Stimulated activated CD4-positive, alpha-beta T cell treated with anti-CD3 and anti-CD28 coated beads, Interleukin-12 subunit alpha, Interleukin-12 subunit beta, amount 100 ng/mL, for 48 hours (primary cell): ENCODE data around the gene TMEM203.
"Not testable (repeated sequence)": the region's sequence is repeated elsewhere in the genome, so short reads cannot be mapped to it uniquely, and the experiment has no call there.

ENCODE experiments used
- DNase-seq, 3 donors: peaks; one replicate each; pipeline ENCODE4 v3.0.0-alpha.2; 2020; ENCODE audit warnings: low read depth in 2 of 3, low spot score in 1 of 3

The TMEM203 gene

DNA sequence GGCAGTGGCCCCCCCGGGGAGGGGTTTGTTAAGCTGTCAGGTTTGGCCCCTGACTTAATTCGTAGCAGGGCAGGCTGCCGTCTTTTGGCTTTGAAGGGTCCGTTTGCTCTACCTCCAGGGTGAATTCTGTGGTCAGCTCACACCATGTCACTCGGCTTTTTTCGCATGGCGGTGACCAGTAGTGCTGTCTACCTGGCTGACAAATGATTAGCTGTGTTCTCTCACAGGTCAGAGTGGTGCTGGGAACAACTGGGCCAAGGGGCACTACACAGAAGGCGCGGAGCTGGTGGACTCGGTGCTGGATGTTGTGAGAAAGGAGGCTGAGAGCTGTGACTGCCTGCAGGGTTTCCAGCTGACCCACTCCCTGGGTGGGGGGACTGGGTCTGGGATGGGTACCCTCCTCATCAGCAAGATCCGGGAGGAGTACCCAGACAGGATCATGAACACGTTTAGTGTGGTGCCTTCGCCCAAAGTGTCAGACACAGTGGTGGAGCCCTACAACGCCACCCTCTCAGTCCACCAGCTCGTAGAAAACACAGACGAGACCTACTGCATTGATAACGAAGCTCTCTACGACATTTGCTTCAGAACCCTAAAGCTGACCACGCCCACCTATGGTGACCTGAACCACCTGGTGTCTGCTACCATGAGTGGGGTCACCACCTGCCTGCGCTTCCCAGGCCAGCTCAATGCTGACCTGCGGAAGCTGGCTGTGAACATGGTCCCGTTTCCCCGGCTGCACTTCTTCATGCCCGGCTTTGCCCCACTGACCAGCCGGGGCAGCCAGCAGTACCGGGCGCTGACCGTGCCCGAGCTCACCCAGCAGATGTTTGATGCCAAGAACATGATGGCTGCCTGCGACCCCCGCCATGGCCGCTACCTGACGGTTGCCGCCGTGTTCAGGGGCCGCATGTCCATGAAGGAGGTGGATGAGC lies 37.1 kb upstream of the TMEM203 start:
- DNase-seq: no peak

DNA sequence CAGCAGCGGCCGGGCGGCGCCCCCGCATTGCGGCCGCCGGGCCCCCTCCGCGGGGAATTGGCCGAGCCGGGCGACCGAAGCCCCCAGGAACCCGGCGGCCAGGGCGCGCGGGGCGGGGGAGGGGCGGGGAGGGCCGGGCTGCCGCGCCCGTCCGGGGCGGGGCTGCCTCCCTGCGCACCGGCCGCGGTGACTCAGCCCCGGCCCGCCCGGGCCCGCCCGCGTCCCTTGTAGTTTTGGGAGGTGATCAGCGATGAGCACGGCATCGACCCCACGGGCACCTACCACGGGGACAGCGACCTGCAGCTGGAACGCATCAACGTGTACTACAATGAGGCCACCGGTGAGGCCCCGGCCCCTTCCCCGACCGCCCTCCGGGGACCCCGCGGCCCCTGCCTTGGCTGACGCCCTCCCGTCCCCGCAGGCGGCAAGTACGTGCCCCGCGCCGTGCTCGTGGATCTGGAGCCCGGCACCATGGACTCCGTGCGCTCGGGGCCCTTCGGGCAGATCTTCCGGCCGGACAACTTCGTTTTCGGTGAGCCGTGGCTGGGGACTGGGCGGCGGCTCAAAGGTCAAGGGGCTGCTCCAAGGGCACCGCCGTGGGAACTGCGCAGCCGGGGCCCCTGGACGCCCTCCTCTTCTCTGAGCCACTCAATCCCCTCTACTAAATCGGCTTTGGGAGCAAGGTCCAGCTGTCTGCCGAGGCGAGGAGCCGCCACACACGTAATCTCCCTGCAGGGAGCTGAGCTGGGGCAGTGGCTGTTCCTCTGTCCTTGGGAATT lies 36.2 kb upstream of the TMEM203 start:
- peak in 2 of 3 donors; percentile 31 to 65 for DNase-seq

DNA sequence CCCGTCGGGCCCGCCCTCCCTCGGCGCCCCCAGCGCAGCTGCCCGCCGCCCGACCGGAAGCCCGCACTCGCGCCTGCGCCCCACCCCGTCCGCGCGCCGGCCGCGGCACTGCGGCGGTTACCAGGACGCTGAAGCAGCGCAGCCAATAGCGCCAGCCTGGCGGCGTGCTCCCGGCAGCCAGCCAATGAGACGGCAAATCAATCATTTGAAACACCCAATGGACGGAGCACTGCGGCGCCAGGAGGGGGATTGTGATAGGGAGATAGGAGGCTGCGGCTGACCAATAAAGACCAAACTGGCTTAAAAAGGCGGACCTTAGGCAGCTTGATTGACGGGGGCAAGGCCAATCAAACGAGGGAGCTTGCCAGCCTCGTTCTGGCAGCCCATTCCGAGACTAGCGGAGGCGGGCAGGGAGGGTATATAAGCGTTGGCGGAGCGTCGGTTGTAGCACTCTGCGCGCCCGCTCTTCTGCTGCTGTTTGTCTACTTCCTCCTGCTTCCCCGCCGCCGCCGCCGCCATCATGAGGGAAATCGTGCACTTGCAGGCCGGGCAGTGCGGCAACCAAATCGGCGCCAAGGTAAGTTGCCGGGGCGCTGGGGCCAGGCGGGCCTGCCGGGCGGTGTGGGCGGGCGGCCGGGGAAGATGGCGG lies 35.5 kb upstream of the TMEM203 start, which contains the start of gene TUBB4B:
TSS of gene TUBB4B (plus strand) at position 447 of the 649 bp plus-strand sequence. CDS start at position 521, 74 bp downstream.
- DNase-seq: peak; percentile 94 to 99 (median 97)

DNA sequence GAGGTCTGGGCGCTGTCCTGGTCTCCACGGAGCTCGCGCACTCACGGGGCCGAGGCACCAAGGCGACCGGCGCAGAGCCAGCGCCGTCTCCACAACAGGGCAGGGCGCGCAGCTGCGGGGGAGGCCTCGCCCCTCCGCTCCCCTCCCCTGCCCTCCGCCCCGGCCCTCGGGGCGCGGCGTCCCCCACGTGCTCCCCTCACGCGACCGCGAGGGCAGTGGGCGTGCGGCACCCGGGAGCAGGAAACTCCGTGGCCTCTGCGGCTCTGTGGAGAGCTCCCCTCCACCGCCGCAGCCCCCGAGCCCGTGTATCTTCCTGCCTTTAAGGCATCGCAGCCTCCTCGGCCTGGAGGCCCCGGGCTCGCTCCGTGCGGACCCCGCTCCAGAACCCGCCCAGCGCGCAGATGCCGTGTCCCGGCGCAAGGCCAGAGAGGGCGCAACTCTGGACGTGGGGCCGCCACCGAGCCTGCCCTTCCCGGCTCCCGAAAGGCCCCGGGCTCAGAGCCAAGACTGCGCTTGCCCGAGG lies 34.9 kb upstream of the TMEM203 start:
- peak; percentile 30 to 63 (median 40) for DNase-seq

DNA sequence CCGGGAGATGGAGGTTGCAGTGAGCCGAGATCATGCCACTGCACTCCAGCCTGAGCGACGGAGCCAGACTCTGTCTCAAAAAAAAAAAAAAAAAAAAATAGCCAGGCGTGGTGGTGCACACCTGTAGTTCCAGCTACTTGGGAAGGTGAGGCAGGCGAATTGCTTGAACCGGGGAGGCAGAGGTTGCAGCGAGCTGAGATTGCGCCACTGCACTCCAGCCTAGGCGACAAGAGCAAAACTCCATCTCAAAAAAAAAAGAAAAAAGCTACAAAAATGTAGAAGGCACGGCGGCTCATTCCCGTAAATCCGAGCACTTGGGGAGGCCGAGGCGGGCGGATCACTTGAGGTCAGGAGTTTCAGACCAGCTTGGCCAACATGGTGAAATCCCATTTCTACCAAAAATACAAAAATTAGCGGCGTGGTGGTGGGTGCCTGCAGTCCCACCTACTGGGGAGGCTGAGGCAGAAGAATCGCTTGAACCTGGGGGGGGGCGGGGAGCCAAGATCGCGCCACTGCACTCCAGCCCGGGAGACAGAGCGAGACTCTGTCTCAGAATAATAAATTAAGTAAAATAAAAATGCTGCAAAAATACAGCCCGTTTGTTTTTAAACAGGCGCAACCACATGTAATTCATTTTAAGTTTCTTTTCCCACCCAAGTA lies 34.2 kb upstream of the TMEM203 start:
- DNase-seq: not testable (repeated sequence)

DNA sequence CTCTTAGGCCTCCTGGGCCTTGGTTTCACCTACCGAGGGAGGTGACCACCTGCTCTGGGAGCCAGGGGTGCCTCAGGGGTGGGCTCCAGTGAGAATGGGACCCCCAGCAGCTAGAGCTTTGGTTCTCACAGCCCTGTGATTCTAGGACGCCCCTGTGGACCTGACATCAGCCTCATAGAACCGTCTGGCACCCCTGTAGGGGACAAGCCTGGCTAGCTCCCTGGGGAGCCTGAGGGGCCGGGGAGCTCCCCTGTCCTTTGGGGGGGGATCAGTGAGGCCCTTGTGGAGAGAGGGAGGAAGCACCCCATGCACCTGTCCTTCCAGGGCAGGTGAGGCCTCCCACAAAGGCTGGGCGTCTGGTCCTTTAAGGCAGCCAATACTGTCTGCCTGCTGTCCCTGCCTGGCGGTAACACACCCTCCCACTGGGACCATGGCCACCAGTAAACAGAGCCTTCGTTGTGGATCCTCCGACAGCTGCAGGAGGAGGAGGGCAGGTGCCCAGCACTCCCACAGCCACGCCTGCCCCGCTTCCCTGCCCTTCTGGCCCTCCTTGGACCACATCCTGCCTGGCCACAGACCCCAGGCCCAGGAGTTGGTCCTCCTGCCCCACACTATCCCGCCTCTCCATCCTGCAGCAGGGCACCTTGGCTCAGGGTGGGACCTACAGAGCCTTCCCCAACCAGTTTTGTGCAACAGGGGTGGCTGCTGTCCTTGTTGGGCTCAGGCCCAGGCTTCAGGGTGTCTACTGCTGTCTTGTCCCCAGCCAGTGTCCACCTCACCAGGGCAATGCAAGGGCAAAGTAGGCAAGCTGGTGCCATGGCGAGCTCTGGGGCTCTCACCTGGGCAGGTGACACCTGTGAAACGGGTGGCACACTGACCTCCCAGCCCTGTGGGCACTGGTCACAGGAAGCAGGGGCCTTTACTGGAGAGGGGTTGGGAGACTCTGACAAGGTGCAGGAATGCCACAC lies 32.6 kb upstream of the TMEM203 start:
- no peak for DNase-seq

DNA sequence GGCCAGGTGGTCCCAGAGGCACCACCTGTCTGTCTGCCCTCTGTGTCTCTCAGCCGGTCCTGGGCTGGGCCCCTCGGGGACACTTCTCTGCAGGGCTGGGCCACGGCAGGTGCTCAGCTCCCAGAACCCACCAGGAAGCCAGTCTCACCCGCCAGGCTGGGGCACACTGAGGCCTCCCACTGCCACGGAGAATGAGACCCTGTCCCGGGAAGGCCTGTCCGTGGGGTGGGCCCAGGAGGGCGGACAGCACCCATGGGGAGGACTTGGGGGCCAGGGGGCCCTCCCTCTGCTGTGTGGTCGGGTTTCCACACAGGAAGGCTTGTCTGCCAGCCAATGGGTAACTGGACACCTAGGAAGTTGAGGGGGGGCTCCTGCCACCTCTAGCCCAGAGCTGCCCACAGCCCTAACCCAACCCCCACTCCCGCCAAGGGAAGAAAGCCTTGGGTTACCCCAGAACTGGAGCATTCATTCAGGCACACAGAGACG lies 31.5 kb upstream of the TMEM203 start:
- DNase-seq: no peak

DNA sequence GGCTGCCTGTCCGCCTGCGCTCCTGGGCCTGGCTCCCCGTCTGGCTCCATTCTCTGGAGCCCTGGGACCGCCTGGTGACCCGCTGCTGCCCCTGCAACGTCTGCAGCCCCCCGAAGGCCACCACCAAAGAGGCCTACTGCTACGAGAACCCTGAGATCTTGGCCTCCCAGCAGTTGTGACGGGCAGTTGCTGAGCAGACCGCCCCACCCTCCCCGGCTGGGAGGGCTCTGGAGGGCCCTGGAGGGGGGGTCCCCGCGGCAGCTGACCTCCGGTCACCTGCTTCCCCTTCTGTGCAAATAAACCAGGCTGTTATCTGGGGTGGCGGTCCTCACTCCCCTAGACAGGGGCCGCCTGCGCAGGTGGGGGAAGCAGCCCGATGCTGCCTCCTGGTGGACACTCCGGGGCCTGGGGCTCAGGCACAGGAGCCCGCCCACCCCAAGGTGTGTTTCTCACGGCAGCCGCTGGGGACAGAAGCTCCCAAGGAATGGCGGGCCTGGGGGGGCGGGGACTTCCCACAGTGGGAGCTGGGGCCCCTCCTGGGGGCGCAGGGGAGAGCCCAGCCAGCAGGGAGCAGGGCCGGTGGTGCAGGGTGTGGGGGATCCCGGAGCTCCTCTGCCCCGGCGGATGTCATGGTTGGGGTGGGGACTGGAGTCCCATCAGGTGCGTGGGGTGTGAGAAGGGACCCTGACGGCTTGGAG lies 30.9 kb upstream of the TMEM203 start:
- peak; percentile 80 to 90 (median 87) for DNase-seq

DNA sequence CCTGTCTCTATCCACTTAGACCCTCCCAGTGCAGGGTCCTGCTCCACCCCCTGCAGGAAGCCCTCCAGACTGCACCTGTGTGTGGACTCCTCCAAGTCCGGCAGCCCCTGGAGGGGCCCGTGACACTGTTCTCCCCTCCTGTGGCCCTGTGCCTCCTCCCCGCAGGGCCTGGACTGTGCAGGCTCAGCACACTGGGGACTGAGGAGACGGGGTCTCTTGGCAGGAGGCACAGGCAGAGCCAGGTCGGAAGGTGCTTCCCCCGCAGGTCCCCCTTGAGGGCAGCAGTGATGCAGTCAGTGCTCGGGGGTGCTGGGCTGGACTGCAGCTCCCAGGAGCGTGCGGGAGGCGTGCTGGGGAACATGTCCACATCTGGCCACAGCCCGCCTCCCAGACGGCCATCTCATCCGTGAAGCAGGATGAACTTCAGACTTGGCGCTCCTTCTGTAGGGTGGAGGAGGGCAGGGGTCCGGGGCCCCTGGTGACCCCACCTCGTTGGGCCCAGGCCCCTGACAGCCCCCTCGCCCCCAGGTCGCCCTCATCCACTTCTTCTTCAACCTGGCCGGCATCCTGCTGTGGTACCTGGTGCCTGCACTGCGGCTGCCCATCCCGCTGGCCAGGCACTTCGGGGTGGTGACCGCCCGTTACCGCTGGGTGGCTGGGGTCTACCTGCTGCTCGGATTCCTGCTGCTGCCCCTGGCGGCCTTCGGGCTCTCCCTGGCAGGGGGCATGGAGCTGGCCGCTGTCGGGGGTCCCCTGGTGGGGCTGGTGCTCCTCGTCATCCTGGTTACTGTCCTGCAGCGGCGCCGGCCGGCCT lies 30.2 kb upstream of the TMEM203 start:
- DNase-seq: no peak

DNA sequence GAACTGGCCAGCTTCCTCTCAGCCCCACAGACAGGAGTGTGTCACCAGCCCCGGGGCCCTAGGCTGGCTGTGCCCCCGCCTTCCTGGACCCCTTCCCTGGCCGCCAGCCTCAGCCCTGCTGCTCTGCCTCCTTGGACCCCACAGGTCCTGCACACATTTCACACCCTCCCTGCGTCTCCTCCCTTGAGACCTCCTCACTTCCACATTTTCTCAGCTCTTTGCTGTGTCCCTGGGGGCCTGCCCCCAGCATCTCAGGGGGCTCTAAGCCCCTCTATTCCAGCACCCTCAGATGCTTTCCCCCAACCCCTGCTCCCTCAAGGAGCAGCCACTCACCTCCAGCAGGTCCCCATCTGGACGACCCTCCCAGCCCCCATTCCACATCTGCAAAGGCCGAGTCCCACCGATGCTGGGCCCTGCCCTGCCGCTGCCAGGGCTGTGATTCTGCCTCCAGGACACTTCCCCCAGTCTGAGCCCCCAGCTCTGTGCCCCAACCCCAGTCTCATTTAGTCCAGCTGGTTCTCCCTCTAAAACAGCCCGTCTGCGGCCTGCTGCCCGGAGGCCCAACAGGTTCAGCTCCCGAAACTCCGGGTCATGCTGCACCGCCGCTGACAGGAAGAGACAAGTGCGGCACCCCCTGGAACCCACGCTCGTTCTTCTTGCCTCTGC lies 29.4 kb upstream of the TMEM203 start:
- DNase-seq: no peak

DNA sequence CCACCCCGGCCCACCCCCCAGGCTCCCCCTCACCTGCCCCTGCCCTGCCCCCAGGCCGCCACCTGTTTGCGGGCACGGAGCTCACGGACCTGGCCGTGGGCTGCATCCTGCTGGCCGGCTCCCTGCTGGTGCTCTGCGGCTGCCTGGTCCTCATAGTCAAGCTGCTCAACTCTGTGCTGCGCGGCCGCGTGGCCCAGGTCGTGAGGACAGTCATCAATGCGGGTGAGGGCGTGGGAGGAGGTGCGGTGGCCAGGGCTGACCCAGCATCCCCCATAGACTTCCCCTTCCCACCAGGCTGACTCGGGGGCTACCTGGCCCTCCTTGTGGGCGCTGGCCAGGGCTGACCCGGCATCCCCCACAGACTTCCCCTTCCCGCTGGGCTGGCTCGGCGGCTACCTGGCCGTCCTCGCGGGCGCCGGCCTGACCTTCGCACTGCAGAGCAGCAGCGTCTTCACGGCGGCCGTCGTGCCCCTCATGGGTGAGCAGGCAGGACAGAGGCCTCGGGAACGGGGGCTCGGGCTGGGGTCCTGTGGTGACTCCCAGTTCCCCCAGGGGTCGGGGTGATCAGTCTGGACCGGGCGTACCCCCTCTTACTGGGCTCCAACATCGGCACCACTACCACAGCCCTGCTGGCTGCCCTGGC lies 28.7 kb upstream of the TMEM203 start:
- DNase-seq: no peak

DNA sequence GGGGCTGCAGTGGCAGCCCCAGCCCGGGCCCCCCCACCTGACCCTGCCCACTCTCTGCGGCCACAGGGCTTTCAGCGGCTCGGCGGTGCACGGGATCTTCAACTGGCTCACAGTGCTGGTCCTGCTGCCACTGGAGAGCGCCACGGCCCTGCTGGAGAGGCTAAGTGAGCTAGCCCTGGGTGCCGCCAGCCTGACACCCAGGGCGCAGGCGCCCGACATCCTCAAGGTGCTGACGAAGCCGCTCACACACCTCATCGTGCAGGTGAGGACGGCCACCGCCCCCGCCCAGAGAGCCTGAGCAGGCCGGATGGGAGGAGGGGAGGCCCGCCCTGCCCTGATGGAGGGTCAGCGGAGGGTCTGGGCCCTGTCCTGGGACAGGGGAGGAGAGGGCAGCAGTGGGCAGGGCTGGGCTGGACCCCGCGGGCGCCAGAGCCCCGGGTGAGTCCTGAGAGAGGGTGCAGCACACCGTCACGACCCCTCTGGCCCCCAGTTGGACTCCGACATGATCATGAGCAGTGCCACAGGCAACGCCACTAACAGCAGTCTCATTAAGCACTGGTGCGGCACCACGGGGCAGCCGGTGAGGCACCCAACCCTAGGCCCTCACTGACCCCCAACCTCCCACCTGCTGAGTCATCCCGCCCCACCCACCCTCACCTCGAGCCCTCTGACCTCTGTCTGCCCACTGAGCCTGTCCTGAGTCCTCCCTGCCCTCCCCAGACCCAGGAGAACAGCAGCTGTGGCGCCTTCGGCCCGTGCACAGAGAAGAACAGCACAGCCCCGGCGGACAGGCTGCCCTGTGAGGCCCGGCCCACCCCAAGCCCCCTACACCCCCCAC lies 27.9 kb upstream of the TMEM203 start:
- no peak for DNase-seq

DNA sequence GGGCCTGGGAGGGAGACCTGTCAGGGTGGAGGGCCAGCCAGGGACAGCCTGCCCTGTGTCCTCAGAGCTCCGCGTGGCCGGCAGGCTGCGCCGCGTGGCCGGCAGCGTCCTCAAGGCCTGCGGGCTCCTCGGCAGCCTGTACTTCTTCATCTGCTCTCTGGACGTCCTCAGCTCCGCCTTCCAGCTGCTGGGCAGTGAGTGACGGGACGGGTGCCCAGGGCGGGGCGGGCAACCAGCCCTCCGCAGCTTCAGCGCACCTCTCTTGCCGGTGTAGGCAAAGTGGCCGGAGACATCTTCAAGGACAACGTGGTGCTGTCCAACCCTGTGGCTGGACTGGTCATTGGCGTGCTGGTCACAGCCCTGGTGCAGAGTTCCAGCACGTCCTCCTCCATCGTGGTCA lies 27.1 kb upstream of the TMEM203 start:
- no peak for DNase-seq

DNA sequence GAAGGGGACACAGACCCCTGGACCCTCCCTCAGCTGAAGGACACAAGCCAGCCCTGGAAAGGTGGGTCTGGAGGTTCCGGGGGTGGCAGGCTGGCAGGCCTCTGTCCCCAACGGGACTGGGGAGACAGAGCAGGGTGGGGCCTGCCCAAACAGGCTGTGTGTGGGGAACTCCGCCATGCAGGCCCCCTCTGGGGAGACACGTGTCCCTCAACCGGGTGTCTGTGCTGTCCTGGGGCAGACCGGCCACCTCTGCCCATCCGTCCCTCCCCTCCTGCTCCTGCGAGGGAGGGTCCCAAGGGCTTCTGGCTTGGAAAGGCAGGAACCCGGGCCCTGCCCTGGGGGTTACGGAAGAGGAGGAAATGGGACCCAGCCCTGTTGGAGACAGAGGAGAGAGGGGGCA lies 26.7 kb upstream of the TMEM203 start:
- no peak for DNase-seq

DNA sequence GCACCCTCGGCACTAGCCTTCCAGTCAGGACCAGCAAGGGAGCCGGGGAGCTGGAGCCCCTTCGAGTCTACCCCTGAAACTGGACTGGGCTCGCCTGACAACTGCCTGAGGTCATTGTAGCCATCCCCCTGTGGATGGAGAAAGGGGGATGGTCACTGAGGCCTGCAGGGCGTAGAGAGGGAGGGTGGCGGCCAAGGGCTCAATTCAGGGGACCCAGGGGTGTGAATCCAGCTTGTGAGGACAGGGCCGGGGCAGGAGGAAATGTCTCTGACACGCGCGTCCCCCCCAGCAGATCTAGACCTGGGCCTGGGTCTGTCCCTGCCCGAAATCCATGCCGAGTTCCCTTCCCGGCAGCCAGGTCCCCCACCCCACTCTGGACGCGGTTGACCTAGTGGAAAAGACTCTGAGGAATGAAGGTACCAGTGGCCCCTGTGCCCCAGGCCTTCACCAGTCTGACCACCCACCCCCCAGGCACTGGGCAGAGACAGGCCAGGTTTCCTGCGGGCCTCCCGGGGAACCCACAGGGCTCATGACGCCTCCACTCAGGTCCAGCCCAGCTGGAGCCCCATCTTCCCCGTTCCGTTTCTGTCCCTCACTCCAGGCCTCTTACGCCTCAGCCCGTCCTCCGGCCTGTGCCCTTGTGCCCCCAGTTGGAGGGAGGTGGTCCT lies 26.1 kb upstream of the TMEM203 start:
- no peak for DNase-seq
